Measurements from ENCODE around the gene VCL.

GRCh38 chr10:74058071-74058470, 60.2 kb downstream of the VCL start:
- TF ChIP-seq, protein P1, sequence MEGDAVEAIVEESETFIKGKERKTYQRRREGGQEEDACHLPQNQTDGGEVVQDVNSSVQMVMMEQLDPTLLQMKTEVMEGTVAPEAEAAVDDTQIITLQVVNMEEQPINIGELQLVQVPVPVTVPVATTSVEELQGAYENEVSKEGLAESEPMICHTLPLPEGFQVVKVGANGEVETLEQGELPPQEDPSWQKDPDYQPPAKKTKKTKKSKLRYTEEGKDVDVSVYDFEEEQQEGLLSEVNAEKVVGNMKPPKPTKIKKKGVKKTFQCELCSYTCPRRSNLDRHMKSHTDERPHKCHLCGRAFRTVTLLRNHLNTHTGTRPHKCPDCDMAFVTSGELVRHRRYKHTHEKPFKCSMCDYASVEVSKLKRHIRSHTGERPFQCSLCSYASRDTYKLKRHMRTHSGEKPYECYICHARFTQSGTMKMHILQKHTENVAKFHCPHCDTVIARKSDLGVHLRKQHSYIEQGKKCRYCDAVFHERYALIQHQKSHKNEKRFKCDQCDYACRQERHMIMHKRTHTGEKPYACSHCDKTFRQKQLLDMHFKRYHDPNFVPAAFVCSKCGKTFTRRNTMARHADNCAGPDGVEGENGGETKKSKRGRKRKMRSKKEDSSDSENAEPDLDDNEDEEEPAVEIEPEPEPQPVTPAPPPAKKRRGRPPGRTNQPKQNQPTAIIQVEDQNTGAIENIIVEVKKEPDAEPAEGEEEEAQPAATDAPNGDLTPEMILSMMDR (IDR thresholded peaks at IDR 0.05), result no peak
- no peak for TF ChIP-seq POLR2A (IDR thresholded peaks at IDR 0.05)

All from upper lobe of left lung (tissue), 4 donors.